GM18909 (cell line): ENCODE data around the gene CSH2.
"Not testable (repeated sequence)": the region's sequence is repeated elsewhere in the genome, so short reads cannot be mapped to it uniquely, and the experiment has no call there.

Source experiments
- ATAC-seq: cut with Tn5 transposase; IDR thresholded peaks from one replicate; pipeline ENCODE4 v1.9.1; 2021; ENCODE audit warnings: mild to moderate bottlenecking; ENCODE audit not compliant: unreplicated experiment, poor library complexity

Gene CSH2

GRCh38 chr17:63873577-63873976 lies at the start of gene CSH2:
TSS of gene CSH2 (minus strand) at chr17:63873677. CDS start at chr17:63873614, 63 bp downstream.
- ATAC-seq, result not testable (repeated sequence)

GRCh38 chr17:63922402-63922801 lies 48.9 kb upstream of the CSH2 start:
- ATAC-seq, result peak; percentile 56

- not testable (repeated sequence) for ATAC-seq
Measured at GRCh38 chr17:63920779-63921178, 47.3 kb upstream of the CSH2 start.

- not testable (repeated sequence) for ATAC-seq
Measured at GRCh38 chr17:63920050-63920449, 46.6 kb upstream of the CSH2 start.

- ATAC-seq, result peak; percentile 54
Measured at GRCh38 chr17:63919311-63919723, 45.8 kb upstream of the CSH2 start.

GRCh38 chr17:63918789-63919305 lies 45.4 kb upstream of the CSH2 start, which contains the start of gene GH1:
TSS of gene GH1 (minus strand) at chr17:63918839. CDS start at chr17:63918776, 63 bp downstream.
- not testable (repeated sequence) for ATAC-seq

- no peak for ATAC-seq
Measured at GRCh38 chr17:63918305-63918704, 44.8 kb upstream of the CSH2 start.

GRCh38 chr17:63917646-63918045 lies 44.2 kb upstream of the CSH2 start:
- ATAC-seq, result no peak

- ATAC-seq, result not testable (repeated sequence)
Measured at GRCh38 chr17:63917206-63917605, 43.7 kb upstream of the CSH2 start.

GRCh38 chr17:63916566-63917185 lies 43.2 kb upstream of the CSH2 start:
- ATAC-seq, result no peak

- ATAC-seq, result not testable (repeated sequence)
Measured at GRCh38 chr17:63915753-63916152, 42.3 kb upstream of the CSH2 start.

GRCh38 chr17:63914471-63914870 lies 41.0 kb upstream of the CSH2 start:
- ATAC-seq, result no peak

- no peak for ATAC-seq
Measured at GRCh38 chr17:63911657-63912100, 38.2 kb upstream of the CSH2 start.

- no peak for ATAC-seq
Measured at GRCh38 chr17:63911041-63911635, 37.7 kb upstream of the CSH2 start, which contains the start of gene CSHL1. TSS of gene CSHL1 (minus strand) at chr17:63911258. CDS start at chr17:63911196, 62 bp downstream.

GRCh38 chr17:63910096-63910495 lies 36.6 kb upstream of the CSH2 start:
- ATAC-seq, result no peak

GRCh38 chr17:63909586-63909985 lies 36.1 kb upstream of the CSH2 start:
- not testable (repeated sequence) for ATAC-seq

- ATAC-seq, result not testable (repeated sequence)
Measured at GRCh38 chr17:63907161-63907778, 33.8 kb upstream of the CSH2 start.

- not testable (repeated sequence) for ATAC-seq
Measured at GRCh38 chr17:63904796-63905195, 31.3 kb upstream of the CSH2 start.

GRCh38 chr17:63903787-63904201 lies 30.3 kb upstream of the CSH2 start:
- not testable (repeated sequence) for ATAC-seq

- not testable (repeated sequence) for ATAC-seq
Measured at GRCh38 chr17:63901971-63902370, 28.5 kb upstream of the CSH2 start.
